ENCODE data around the gene AVPI1. TPM values are rescaled to one million over a fixed set of nuclear protein-coding genes. Genes with fewer than 3 reads are reported as not detected.

Gene AVPI1
- total RNA-seq, 4 donors from 2014 or later = 17.7 to 195 (median 69.0) TPM

DNA sequence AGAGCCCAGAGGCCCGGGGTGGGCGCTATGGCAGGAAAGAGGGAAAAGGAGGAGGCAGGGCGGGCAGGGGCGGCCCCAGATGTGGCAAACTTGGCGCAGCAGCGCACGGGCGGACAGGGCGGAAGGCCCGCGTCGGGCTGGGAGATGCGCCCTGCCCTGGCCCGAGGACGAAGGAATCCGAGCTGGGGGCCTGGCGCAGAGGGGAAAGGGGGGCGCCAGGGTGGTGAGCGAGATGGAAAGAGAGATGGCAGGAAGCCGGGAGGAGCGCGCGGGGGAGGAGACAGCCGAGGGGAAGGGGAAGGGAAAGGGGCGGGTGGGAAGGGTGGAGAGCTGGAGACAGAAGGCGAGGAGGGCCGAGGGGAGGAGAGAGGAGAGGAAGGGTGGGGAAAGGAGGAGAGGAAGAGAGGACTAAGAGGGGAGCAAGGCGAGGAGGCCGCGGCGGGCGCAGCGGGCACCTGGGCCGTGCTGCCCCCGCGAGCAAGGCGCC is 26.3 kb upstream of the AVPI1 start, which contains the start of gene MARVELD1:
Gene MARVELD1 (plus strand): TSS at position 392 of the 487 bp plus-strand sequence. CDS start 147 bp downstream, outside the sequence.
- TF ChIP-seq, protein P1, sequence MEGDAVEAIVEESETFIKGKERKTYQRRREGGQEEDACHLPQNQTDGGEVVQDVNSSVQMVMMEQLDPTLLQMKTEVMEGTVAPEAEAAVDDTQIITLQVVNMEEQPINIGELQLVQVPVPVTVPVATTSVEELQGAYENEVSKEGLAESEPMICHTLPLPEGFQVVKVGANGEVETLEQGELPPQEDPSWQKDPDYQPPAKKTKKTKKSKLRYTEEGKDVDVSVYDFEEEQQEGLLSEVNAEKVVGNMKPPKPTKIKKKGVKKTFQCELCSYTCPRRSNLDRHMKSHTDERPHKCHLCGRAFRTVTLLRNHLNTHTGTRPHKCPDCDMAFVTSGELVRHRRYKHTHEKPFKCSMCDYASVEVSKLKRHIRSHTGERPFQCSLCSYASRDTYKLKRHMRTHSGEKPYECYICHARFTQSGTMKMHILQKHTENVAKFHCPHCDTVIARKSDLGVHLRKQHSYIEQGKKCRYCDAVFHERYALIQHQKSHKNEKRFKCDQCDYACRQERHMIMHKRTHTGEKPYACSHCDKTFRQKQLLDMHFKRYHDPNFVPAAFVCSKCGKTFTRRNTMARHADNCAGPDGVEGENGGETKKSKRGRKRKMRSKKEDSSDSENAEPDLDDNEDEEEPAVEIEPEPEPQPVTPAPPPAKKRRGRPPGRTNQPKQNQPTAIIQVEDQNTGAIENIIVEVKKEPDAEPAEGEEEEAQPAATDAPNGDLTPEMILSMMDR (IDR thresholded peaks at IDR 0.05) = no peak
- peak; percentile 11 for ATAC-seq (ENCODE audit: low FRiP score)
- no peak for DNase-seq (ENCODE audit: low spot score)

DNA sequence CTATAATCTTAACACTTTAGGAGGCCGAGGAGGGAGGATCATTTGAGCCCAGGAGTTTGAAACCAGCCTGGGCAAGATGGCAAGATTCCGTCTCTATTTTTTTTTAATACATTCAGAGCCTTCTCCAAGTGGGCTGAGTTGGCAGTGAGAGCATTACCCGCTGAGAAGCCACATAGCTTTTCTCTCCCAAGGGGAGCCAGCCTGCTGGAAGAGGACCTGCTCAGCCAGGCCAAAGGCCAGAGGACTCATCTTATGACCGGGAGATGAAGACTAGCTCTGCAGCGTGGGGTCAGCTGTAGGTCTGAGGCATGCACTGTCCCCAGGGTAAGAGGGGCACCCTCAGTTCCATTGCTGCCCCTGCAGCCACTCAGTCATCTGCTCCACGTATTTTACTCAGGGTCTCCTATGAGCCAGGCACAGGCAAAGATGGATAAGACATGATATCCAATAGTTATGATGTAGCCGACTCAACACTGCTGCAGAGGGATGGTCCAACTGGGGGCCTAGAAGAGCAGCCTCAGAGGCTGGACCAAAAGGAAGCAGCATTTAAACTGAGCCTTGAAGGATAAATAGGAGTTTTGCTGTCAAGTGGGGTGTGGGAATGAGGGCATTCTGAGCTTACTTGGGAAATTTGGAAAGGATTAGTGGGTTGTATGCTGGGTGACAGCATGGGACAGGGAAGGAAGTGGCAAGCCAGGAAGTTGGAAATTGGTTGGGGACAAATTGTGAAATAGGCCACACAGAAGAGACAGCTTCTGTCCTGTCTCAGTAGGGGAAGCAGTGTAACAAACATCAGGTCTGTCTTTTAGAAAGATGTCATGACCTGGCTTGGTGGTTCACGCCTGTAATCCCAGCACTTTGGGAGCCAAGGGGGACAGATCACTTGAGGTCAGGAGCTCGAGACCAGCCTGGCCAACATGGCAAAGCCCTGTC is 24.9 kb upstream of the AVPI1 start:
- TF ChIP-seq, protein P1 (IDR thresholded peaks at IDR 0.05) = no peak
- ATAC-seq (ENCODE audit: low FRiP score) (no peak), DNase-seq (ENCODE audit: low spot score) (no peak)

DNA sequence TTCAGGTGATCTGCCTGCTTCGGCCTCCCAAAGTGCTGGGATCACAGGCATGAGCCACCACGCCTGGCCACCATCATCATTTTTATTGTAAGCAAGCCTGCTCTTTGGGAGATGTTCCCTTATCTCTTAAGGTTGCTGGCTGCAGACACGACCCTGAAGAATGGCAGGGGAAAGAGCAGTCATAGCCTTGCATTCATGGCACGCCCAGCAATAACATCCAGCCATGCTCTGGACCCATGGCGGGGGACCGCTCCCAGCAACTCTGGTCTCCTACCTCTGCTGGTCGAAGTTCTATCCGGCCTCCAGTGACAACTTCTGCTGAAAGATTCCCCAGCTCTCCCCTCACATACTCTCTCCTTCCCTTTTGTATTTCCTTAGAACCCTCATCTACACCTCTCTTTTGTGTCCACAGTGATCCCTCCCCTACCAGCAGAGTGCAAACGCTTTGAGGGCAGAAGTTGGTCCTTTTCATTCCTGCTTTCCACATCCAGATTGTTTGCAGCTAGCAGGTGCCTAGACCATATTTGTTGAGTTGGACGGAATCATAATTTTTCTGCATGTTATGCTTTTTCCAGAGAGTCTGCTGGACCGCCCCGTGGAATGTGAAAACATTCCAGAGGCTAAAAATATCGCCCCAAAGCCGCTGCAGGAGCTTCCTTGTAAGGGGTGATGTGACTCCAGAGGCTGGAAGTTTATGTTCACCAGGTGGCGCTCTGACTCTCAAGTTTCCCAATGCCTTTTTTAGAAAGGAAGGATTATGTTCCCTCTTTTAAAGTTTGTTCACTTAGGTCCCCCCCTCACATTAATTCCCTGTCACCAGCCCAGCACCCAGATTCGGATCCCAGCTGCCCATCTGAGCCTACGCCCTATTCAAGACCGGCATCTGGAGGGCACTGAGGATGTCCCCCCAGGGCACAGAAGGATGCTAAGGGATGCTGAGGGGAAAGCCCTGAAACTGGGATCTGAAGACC is 22.2 kb upstream of the AVPI1 start:
- TF ChIP-seq, protein P1 (IDR thresholded peaks at IDR 0.05) = peak in 1 of 3 donors; percentile 14
- peak; percentile 33 for ATAC-seq (ENCODE audit: low FRiP score)
- peak; percentile 68 for DNase-seq (ENCODE audit: low spot score)

DNA sequence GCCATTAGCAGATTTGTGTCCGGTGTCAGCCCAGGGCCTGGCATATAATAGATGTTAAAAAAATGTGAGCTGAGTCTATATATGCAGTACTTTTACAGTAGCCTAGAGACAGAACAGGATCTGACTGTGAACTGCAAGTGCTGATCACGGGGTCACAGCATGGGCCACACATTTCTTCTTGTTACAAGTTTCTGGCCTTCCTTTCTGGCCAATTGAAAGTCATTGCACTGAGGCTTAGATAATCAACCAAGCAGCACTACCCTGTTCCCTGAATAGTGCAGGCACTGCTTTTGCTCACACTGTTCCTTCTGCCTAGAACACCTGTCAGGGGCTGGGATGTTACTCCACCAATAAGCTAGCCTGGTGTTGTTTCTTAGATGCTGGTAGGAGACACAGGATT is 21.1 kb upstream of the AVPI1 start:
- ATAC-seq (ENCODE audit: low FRiP score) = no peak
- DNase-seq (ENCODE audit: low spot score) = no peak
- TF ChIP-seq, protein P1 (IDR thresholded peaks at IDR 0.05) = no peak

DNA sequence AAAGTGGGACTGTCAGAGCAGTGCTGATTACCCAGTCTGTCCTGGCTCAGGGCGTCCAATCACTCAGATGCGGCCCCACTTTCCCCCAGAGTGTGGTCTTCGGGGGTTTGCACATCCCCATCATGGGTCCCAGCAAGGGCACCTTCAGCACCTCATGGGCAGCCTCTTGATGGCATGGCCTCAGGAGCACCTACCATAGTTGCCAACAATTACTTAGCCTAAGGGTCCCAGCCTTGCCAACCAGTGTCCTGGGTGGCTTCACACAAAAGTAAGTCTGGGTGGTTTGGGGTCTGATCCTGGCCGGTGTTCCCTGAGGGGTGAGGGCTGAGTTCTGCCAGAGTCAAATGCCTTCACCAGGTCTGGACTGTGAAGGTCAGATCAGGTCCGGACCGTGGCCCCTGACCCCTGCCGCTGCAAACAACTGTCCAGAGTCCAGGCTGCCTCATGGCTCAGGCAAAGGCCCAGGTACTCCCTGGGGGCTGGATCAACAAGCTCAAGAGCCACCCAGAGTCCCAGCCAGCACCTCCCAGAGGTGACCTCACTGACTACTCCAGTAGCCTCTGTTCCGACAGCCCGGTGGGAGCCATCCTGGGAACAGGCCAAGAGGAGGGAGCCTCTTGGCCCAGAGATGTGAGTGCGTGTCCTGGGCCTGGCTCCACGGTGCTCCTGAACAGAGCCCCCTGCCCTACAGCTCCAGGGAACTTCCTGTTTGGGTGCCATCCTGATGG is 20.3 kb upstream of the AVPI1 start:
- no peak for DNase-seq (ENCODE audit: low spot score)
- TF ChIP-seq, protein P1 (IDR thresholded peaks at IDR 0.05) = no peak
- peak; percentile 39 for ATAC-seq (ENCODE audit: low FRiP score)

DNA sequence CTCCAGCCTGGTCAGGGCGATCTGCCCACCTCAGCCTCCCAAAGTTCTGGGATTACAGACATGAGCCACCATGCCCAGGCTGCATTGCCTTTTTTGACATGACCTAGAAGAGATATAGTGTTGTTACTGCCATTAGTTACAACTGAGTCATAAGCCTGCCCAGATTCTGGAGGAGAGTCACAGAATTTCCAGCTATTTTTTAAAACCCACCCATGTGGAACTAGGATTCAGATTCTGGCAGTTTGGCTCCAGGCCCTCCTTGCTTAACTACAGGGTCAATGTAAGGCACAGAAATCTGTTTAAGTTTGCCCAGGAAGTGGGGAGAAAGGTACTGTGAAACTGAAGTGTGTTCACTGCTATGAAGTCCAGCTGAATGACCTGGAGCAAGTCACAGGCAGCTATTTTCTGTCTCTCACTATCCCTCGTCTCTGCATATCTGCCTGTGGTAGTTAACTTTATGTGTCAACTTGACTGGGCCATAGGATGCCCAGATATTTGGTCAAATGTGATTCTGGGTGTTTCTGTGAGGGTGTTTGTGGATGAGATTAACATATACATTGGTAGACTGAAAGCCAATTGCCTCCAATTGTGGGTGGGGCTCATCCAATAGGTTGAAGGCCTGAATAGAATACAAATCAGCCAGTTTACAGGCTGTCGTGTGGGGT is 18.1 kb upstream of the AVPI1 start:
- ATAC-seq (ENCODE audit: low FRiP score) = no peak
- TF ChIP-seq, protein P1 (IDR thresholded peaks at IDR 0.05) = no peak
- DNase-seq (ENCODE audit: low spot score) = no peak
